ENCODE results near the gene ORAI2. TPM values are rescaled to one million over a fixed set of nuclear protein-coding genes. Genes with fewer than 3 reads are reported as not detected.

The ORAI2 gene
- total RNA-seq, 1 donor from 2014 or later: 18.1 TPM

DNA sequence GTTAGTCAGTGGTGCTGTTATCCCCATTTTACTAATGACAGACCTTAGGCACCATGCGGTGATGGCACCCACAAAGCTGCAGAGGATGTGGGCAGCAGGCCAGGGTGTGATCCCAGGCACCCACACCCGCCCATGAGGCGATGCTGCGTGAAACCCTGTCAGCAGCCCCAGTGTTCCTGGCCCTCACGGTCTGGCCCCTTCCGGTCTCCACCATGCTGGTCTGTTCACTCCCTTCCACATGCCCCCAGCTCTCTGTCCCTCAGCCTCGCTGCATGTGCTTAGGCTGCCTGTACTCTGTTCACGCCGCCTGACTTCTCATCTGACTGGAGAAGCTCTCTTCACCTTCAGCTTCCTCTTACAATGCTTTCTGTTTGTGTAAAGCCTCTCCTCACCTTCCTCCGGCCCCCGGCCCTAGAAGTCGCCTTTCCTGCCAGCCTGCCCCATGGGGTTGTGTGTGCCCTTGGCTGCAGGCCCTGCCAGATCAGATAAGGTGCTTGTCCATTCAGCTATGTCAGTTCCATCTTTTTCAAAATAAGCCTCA, 17.6 kb upstream of the ORAI2 start:
- DNase-seq: no peak

DNA sequence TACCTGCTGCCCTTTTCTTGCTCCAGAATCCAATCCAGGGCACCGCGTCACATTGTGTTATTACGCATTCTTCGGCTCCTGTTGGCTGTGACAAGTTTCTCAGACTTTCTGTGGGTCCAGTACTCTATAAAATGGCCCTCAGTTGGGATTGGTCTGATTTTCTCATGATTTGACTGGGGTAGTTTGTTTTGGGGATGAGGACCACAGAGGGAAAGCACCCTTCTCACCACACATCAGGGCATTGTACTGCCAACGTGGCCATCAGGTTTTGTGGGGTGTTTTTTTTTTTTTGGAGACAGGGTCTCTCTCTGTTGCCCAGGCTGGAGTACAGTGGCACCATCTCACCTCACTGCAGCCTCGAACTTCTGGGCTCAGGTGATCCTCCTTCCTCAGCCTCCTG, 17.0 kb upstream of the ORAI2 start:
- no peak for DNase-seq

DNA sequence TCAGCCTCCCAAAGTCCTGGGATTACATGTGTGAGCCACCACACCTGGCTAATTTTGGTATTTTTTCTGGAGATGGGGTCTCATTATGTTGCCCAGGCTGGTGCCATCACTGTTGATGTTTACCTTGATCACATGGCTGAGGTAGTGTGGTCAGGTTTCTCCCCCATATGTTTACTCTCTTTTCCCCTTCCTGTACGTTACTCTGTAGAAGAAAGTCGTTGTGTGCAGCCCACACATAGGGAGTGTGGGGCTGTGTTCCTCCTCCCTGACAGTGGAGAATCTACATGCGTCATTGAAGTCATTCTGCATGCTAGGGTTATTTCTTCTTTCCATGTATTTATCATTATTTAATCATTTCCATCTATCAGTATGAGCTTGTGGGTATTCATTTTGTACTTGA, 16.3 kb upstream of the ORAI2 start:
- no peak for DNase-seq

DNA sequence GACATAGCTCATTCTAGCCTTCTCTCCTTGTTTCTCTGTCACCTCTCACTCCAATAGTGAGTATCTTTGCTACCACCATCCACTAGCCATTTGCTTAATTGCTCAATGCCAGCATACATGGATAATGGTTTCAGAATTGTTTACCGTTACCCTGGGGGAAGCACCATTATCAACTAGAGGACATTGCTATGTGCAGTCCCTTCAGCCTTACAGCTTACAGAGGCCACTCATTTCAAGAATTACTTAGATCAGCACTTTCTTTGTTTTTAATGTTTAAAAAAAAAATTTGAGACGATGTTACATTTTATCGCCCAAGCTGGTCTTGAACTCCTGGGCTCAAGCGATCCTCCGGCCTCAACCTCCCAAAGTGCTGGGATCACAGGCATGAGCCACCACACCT, 14.8 kb upstream of the ORAI2 start:
- DNase-seq: no peak

DNA sequence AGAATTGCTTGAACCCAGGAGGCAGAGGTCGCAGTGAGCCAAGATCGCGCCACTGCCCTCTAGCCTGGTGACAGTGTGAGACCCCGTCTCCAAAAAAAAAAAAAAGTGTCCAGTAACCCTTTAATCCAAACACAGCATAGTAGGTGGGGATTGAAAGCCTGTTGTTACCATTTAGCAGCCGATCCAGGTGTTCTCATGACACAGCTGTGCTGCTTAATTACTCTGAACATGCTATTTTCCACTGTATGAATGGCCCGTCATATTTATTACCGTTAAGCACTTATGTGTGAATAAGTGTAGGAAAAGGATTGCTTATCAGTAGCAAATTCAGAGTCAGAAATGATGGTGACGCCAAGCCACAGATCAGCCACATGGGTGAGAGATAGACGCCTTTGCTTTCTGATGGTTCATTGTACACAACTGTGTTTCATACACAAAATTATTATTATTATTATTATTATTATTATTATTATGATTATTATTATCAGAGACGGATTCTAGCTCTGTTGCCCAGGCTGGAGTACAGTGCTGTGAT, 11.6 kb upstream of the ORAI2 start:
- DNase-seq: no peak

DNA sequence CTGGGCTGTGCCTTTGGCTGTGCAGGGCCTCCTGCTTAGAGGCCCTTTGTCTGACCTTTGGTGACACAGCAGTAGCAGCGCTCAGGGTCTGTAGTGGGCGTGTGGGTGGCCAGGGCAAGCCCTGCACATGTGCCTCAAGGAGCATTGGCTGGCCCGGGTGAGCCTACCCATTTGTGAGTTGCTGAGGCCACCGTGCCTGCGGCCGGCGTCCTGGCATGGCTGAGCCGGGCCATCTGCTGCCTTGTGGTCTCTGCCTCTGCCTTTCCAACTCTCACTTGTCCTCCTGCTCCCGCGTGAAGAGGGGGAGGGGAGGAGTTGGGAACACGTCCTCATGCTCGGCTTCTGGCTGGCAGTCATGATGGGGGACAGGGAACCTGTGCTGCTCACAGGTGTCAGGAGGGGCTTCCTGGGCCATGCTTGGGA, 9.2 kb upstream of the ORAI2 start:
- DNase-seq: no peak

DNA sequence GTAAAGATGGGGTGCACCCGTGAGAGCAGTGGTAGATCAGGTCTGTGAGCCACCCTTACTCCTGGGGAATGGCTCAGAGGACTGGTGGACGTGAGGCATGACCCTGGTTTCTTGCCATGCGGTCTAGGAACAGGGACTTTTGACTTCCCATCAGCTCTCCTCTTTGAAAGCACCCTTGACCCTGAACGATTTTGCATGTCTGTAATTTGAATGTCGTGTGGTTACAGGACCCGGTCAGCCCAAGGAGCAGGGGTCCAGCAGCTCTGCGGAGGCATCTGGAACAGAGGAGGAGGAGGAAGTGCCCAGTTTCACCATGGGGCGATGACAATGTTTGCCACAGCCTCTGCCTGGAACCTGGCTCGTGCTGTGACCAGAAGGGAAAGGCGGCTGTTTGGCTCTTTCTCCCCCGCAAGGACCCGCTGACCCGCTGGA, 8.6 kb upstream of the ORAI2 start:
- DNase-seq: no peak

DNA sequence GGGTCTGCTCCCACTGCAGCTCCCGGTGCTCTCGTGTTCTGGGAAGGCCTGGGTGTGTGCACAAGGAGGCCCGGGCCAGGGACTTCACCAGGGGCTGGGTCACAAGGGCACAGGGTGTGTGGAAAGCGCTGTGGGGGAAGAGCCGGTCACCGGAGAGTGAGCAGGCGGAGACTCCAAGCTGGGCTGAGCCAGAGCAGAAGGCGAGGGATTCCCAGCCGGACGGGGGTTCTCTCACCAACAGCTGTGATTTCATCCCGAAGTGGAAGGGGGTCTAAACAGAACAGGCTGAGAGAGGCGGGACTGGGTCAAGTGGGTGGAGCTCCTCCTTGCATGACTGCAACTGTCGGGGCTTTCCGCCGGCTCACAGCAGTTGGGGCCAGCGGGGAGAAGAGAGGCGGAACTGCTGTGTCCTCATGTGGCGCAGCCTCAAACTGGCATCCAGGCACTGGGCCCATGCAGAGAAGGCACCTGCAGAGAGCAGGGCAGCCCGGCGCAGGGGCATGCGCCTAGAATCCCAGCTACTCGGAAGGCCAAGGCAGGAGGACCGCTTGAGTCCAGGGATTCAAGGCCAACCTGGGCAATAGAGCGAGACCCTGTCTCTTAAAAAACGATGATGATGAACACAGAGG, 7.6 kb upstream of the ORAI2 start:
- DNase-seq: no peak

DNA sequence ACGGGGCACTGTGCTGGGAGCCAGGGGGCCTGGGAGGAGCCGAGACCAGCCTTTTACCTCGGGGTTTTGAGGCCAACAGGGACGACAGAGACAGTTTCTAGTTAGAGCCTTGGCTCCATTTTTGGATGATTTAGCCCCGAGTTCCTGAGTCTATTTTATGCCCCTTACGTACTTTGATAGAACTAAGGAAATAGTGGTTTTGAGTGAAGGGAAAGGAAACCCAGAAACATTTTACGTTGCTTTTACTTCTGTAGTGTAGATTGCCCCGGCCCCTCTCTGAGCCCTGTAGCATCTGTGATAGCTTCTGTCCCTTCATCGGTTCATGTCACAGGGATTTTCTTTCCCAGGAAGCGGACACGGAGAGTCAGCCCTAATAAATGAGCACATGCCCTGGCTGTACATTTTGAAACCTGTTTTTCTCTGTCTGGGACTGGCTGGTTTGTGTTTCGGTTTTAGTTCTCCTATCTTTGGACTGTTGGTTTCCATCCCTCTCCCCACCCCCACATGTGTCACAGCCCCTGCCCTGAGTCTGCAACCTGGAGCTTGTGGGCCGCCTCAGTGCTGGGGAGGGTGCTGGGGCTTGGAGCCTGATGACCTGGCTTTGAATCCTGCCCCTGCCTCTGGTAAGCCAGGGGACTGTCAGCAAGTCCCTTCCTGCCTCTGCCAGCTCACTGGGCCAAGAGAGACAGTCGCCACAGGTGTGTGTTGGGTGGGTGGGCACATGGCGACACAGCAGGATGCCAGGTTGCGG, 6.9 kb upstream of the ORAI2 start:
- no peak for DNase-seq

DNA sequence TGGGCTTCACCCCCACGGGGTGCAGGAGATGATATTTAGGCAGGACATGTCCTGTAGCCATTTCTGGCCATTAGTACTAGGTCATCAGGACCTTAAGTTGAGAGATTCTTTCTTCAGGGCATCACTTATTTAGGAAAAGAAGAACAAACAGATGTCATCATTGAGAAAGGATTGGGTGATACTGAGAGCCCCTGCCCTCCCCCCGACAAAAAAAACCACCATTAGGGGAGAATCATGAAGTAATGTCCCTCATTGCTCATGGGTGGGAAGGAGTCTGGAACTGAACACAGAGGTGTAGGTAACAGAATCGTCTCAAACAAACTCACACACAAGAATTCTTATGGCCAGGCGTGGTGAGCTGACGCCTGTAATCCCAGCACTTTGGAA, 6.4 kb upstream of the ORAI2 start:
- DNase-seq: no peak

DNA sequence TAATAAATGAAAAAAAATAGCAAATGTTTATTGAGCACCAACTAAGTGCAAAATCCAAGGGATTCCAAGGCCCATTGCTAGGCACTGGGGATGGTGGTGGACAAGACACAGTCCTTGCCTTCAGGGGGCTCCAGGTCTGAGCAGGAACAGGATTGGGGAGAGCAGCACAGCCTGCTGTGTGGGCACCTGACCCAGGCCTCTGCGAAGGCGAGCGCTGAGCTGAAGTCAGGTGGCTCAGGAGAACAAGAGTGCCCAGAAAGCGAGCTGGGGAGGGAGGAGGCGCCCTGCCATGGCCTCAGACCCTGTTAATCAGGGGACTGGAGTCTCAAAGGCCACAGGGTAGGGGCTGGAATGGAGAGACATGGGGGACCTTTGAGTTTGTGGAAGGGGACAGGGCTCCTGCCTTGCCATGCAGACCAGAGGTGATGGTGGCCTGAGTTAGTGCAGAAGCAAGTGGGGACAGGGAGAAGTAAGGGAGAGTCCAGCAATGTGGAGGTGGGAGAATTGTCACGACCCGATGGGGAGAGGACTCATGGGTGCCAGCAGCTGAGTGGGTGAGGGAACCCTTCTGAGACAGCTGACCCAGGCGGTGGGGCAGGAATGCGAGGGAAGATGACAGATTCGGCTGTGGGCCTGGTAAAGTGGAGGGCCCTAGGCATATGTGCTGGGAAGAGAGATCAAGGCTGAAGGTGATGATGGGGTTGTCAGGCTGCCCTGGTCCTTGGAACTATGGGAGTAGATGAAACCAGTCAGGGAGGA, 4.1 kb upstream of the ORAI2 start:
- DNase-seq: no peak

DNA sequence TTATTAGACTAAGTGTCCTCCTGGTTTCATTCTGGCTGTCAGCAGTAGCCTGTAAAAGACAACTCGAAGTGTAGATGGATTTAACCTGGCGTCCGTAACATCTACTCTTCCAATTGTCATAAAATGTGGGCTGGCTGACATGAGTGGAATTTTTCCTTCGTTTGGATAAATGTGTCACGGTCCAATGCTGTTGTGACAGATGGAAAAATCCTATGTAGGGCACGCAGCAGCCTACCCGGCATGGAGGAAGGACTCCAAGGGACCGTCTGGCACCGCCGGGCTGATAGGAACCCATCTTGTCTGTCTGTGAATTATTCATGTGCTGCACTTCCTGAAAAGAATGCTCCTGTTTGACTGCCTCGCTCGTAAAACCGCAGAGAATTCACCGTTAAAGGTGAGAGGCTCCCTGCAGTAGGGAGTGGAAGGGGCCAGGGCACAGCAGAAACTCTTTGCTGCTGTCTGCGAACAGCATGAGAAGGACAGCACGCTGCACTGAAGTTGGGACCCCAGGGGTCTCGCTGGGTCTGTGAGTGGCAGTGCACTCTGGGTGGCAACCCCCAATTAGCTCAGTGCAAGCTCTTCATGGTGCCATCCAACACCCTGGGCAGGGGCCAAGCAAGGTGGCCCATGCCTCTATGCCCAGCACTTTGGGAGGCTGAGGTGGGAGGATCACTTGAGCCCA, 1.6 kb upstream of the ORAI2 start:
- peak; percentile 67 for DNase-seq

DNA sequence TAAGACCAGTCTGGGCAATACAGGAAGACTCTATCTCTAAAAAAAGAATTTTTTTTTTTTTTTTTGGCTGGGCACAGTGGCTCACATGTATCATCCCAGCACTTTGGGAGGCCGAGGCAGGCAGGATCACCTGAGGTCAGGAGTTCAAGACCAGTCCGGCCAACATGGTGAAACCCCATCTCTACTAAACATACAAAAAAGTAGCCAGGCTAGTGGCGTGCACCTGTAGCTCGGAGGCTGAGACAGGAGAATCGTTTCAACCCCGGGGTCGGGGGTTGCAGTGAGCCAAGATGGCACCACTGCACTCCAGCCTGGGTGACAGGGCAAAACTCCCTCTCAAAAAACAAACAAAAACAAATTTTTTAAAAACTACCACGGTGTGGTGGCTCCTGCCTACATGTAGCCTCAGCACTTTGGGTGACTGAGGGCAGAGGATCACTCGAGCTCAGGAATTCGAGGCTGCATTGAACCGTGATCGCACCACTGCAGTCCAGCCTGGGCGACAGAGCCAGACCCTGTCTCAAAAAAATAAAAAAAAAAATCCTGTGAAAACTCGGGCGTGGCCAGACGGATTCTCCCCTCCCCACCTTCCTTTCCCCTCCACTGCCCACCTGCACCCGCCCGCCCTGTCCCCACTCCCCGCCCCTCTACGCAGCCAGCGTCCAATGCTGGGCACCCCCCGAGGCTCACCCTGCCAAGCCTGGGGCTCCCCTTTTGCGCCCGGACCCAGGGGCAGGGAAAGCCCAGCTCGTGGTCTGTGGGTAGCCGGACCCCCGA, 745 bp upstream of the ORAI2 start:
- DNase-seq: no peak

DNA sequence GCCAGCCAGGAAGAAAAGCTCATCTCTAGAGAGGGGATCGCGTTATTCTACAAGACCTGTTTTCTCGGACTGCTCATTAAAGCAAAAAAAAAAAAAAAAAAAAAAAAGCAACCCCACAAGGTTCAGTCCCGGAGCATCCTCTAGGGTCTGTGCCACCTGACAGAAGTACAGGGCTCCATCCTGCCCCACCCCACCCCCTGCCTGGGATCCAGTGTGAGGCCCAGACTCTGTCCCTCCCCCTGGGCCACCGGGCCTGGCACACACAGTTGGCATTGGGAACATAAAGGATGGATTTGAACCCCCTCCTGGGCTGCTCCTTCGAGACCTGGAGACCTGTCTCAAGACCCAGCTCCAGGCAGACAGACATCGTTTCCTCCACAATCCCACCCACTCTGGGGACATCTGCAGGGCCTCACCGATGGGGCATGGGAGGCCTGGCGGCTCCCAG, 688 bp downstream of the ORAI2 start:
- DNase-seq: no peak

DNA sequence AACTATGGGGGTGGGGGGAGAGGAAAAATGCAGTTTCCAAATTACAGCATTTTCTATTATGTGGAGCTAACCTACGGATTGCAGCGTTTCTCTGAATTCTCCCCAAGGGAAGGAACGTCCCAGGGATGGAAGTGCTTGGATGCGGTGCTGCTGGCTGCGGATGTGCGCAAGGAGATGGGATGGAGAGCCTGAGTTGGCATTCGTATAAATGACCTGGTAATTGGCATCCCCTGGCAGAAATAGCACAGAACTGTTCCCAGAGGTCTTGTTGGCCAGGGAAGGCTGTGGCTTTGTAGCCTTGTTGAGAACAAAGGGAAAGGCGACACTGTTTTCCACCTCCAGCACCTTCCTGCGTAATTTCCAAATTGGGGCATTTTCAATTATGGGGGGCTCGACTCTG, 2.7 kb downstream of the ORAI2 start:
- DNase-seq: no peak

DNA sequence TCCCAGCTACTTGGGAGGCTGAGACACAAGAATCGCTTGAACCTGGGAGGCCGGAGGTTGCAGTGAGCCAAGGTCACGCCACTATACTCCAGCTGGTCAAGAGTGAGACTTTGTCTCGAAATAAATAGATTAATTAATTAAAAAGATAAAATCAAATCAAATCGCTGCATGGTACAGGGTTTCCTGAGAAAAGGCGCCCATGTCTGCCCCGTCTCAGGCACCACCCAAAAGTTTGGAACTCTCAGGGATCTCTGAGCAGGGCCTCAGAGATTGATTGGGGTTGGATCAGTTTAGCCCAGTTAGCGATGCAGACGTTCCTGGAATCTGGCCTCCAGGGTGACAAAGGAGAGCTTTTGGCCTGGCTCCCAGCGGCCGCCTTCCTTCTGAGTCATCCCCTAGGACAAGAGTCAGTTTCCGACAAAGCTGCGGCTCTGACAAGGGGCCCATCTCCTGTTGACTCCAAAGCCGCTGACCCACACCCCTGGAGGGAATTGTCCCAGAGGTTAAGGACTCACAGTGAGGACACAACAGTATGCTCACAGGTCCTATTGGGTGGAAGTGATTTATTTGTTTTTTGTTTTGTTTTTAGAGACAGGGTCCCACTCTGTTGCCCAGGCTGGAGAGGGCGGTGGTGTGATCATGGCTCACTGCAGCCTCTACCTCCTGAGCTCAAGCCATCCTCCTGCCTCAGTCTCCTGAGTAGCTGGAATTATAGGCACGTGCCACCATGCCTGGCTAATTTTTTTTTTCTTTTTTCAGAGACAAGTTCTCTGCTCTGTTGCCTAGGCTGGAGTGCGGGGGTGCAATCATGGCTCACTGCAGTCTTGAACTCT, 6.8 kb downstream of the ORAI2 start:
- no peak for DNase-seq

DNA sequence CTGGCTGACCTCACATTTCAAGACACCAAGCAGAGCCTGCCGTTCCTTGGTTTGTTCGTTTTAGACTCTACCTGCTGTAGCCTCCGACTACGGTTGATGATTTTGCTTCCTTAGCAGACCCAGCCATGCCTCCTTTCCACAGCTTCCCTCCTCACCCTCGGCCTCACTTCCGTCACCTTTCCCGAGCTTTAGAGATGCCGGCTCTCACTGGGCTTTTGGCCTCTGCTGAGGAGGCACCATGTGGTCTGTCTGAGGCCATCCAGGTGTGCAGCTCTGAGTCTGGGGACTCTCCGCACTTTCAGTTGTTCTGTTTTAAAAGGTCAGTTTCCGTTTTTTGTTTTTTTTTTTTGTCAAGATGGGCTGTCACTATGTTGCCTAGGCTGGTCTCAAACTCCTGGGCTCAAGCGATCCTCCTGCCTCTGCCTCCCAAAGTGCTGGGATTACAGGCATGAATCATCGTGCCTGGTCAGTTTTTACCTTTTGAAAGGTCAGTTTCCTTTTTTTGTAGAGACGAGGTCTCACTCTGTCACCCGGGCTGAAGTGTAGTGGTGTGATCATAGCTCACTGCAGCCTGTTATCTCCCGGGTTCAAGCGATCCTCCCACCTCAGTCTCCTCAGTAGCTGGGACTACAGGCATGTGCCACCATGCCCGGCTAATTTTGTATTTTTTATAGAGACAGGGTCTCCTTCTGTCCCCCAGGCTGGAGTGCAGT, 11.7 kb downstream of the ORAI2 start:
- no peak for DNase-seq

DNA sequence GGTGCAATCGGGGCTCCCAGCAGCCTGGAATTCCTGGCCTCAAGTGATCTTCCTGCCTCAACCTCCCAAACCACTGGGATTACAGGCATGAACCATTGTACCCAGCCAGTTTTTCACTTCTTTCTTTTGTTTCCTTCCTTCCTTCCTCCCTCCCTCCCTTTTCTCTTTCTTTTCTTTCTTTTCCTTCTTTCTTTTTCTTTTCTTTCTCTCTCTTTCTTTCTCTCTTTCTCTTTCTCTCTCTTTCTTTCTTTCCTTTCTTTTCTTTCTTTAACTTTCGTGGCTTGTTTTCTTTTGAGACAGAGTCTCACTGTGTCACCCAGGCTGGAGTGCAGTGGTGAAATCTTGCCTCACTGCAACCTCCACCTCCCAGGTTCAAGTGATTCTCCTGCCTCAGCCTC, 12.3 kb downstream of the ORAI2 start:
- no peak for DNase-seq

DNA sequence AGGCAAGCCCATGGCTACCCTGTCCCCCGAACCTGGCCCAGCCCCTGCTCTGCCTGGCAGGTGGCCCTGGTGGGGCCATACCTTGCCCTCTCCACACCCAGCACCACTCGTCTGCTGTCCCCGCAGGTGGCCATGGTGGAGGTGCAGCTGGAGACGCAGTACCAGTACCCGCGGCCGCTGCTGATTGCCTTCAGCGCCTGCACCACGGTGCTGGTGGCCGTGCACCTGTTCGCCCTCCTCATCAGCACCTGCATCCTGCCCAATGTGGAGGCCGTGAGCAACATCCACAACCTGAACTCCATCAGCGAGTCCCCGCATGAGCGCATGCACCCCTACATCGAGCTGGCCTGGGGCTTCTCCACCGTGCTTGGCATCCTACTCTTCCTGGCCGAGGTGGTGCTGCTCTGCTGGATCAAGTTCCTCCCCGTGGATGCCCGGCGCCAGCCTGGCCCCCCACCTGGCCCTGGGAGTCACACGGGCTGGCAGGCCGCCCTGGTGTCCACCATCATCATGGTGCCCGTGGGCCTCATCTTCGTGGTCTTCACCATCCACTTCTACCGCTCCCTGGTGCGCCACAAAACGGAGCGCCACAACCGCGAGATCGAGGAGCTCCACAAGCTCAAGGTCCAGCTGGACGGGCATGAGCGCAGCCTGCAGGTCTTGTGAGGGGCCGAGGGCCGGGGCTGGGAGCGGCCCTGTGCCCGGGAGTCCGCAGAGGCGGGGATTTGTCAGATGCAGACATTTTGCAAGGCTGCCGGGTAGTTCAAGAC, 13.2 kb downstream of the ORAI2 start:
- no peak for DNase-seq

Measured in occipital lobe (tissue), 2 donors.